H1 (cell line): ENCODE results near the gene CD300E. TPM values are rescaled to one million over a fixed set of nuclear protein-coding genes. Genes with fewer than 3 reads are reported as not detected.

Experiments used
- BCL11A ChIP-seq, 2 experiments: IDR thresholded peaks; one replicate each; pipeline ENCODE4 v1.6.1; 2011; ENCODE audit warnings: low read depth in 2 of 2, low read length in 2 of 2, mild to moderate bottlenecking in 2 of 2
- CBX8 ChIP-seq: fragments of 300-800, 300-1000 bp; sonication (generic); IDR thresholded peaks from 2 replicates; pipeline ENCODE4 v1.7.1; 2016; ENCODE audit warnings: low read depth, low read length, borderline replicate concordance
- SP4 ChIP-seq: IDR thresholded peaks from 2 replicates; pipeline ENCODE4 v1.6.1; 2012; ENCODE audit warnings: low read length, inconsistent platforms
- polyA plus RNA-seq, 7 experiments: library from polyadenylated mRNA; depleted of rRNA in 3 of 7; stranded (reverse) in 5 of 7; unstranded in 2 of 7; fragments of >200 nt in 5 of 7; fragments of 200-250 nt in 2 of 7; gene quantifications; 1 replicate in 5 of 7; 2 replicates in 1 of 7; 4 replicates in 1 of 7; pipeline versions ENCODE4 v1.2.1 to v1.2.3, GENCODE V29; 2011 to 2013; ENCODE audit warnings: missing spikeins in 2 of 7, mixed read lengths in 2 of 7
- total RNA-seq: library from RNA; stranded (reverse); fragmentation: NEBNext Ultra II Directional; extraction: Animal tissue kit (Norgen Biotek cat#: 25700); gene quantifications from 2 replicates; pipeline ENCODE4 v1.2.1, GENCODE V29; 2021

The CD300E gene
- total and polyA plus RNA-seq, 2 of the 8 experiments (the other 6 are each of a cell fraction or from before 2014, with no cell fraction given): not detected

- TF ChIP-seq CBX8: no peak
- no peak for TF ChIP-seq SP4
- no peak for TF ChIP-seq BCL11A (IDR thresholded peaks at IDR 0.05; ENCODE audit: low read depth in 2 of 2, low read length in 2 of 2)
- TF ChIP-seq, all 59 proteins: peak for 0
Measured at GRCh38 chr17:74642556-74642955, 19.0 kb upstream of the CD300E start (continued).
